ENCODE results near the gene CHCHD3. TPM values are rescaled to one million over a fixed set of nuclear protein-coding genes. Genes with fewer than 3 reads are reported as not detected.

CHCHD3 gene
- total and polyA plus RNA-seq, 12 donors = 12.3 to 113 (median 54.2) TPM

GRCh38 chr7:132877573-132877972 lies 204.3 kb downstream of the CHCHD3 start:
- TF ChIP-seq CTCF (IDR thresholded peaks at IDR 0.05) (no peak), POLR2A (IDR thresholded peaks at IDR 0.05) (no peak)
- no peaks in the 10 kb centered on the region for H3K9me3 ChIP-seq (replicated peaks in 1 of 3)
- 91 to 94% (median 92%) methylated on average over 2 of the region's 2 CpGs for WGBS, 4 donors
- no peak for DNase-seq
- H3K4me3 ChIP-seq = no peak overlapping the region
- no peaks in the 10 kb centered on the region for H3K4me1 ChIP-seq (replicated peaks in 1 of 2)
- H3K27ac ChIP-seq = no peak overlapping the region
- no peaks in the 10 kb centered on the region for H3K27me3 ChIP-seq
- no peaks in the 10 kb centered on the region for H3K36me3 ChIP-seq (replicated peaks in 1 of 2)
- intact Hi-C loops (cut with DNase I) = no loop called here

GRCh38 chr7:132876576-132876975 lies 205.3 kb downstream of the CHCHD3 start:
- intact Hi-C loops (cut with DNase I) = no loop called here
- no peak for DNase-seq
- Histone ChIP-seq H3K27ac (no peak overlapping the region), H3K36me3 (replicated peaks in 1 of 2) (no peaks in the 10 kb centered on the region), H3K4me3 (no peak overlapping the region), H3K27me3 (no peaks in the 10 kb centered on the region), H3K9me3 (replicated peaks in 1 of 3) (no peaks in the 10 kb centered on the region), H3K4me1 (replicated peaks in 1 of 2) (no peaks in the 10 kb centered on the region)
- TF ChIP-seq CTCF (IDR thresholded peaks at IDR 0.05) = no peak
- no peak for TF ChIP-seq POLR2A (IDR thresholded peaks at IDR 0.05)
- 86 to 100% (median 89%) methylated on average over 1 of the region's 1 CpG for WGBS, 4 donors

- H3K4me1 ChIP-seq (replicated peaks in 1 of 2) = no peaks in the 10 kb centered on the region
- DNase-seq = no peak
- WGBS, 4 donors = 79 to 92% (median 80%) methylated on average over 5 of the region's 5 CpGs
- H3K9me3 ChIP-seq (replicated peaks in 1 of 3) = no peaks in the 10 kb centered on the region
- H3K27ac ChIP-seq = no peak overlapping the region
- intact Hi-C loops (cut with DNase I) = no loop called here
- TF ChIP-seq POLR2A (IDR thresholded peaks at IDR 0.05) (no peak), CTCF (IDR thresholded peaks at IDR 0.05) (no peak)
- no peaks in the 10 kb centered on the region for H3K36me3 ChIP-seq (replicated peaks in 1 of 2)
- H3K4me3 ChIP-seq = no peak overlapping the region
- no peaks in the 10 kb centered on the region for H3K27me3 ChIP-seq
Measured at GRCh38 chr7:132872034-132872433, 209.9 kb downstream of the CHCHD3 start.

GRCh38 chr7:132871419-132871818 lies 210.5 kb downstream of the CHCHD3 start:
- no peaks in the 10 kb centered on the region for H3K4me1 ChIP-seq (replicated peaks in 1 of 2)
- no peak for DNase-seq
- no peaks in the 10 kb centered on the region for H3K9me3 ChIP-seq (replicated peaks in 1 of 3)
- 83 to 91% (median 88%) methylated on average over 6 of the region's 6 CpGs for WGBS, 4 donors
- no peak for TF ChIP-seq CTCF (IDR thresholded peaks at IDR 0.05)
- no peak for TF ChIP-seq POLR2A (IDR thresholded peaks at IDR 0.05)
- H3K27ac ChIP-seq = no peak overlapping the region
- H3K36me3 ChIP-seq (replicated peaks in 1 of 2) = no peaks in the 10 kb centered on the region
- no peak overlapping the region for H3K4me3 ChIP-seq
- H3K27me3 ChIP-seq = no peaks in the 10 kb centered on the region
- intact Hi-C loops (cut with DNase I) = no loop called here
